Prostate gland (tissue), 2 donors: ENCODE results near the gene SH2D4B.

Experiments used
- POLR2AphosphoS5 ChIP-seq: sonication (generic); formaldehyde crosslinking; IDR thresholded peaks from one replicate; pipeline ENCODE4 v1.6.1; 2017; ENCODE audit warnings: antibody characterized with exemption
- TF ChIP-seq, protein P1 (sequence below), 4 experiments: fragments of 200-600 bp in 2 of 4; fragments of 450-650 bp in 2 of 4; sonication (generic) in 2 of 4; IDR thresholded peaks; 1 replicate in 3 of 4; 2 replicates in 1 of 4; pipeline ENCODE4 v1.5.1; 2016 to 2019; ENCODE audit warnings: antibody characterized with exemption in 4 of 4, mild to moderate bottlenecking in 2 of 4, moderate library complexity in 2 of 4

GRCh38 chr10:80496555-80497172 is 41.0 kb upstream of the SH2D4B start:
- TF ChIP-seq, protein P1, sequence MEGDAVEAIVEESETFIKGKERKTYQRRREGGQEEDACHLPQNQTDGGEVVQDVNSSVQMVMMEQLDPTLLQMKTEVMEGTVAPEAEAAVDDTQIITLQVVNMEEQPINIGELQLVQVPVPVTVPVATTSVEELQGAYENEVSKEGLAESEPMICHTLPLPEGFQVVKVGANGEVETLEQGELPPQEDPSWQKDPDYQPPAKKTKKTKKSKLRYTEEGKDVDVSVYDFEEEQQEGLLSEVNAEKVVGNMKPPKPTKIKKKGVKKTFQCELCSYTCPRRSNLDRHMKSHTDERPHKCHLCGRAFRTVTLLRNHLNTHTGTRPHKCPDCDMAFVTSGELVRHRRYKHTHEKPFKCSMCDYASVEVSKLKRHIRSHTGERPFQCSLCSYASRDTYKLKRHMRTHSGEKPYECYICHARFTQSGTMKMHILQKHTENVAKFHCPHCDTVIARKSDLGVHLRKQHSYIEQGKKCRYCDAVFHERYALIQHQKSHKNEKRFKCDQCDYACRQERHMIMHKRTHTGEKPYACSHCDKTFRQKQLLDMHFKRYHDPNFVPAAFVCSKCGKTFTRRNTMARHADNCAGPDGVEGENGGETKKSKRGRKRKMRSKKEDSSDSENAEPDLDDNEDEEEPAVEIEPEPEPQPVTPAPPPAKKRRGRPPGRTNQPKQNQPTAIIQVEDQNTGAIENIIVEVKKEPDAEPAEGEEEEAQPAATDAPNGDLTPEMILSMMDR (IDR thresholded peaks at IDR 0.05) = no peak
- TF ChIP-seq POLR2AphosphoS5 = no peak
